Activated CD8-positive, alpha-beta T cell treated with anti-CD3 and anti-CD28 coated beads for 36 hours (primary cell): Measurements from ENCODE around the gene PRKG2. TPM values are rescaled to one million over a fixed set of nuclear protein-coding genes. Genes with fewer than 3 reads are reported as not detected.
A peak's percentile ranks its signal among the peaks of the same experiment; 100 is the strongest.

Experiments used
- ATAC-seq: fragments of 200-7000 bp; cut with Tn5 transposase; one replicate; pipeline ENCODE4 v1.10.0; 2021; ENCODE audit warnings: mild to moderate bottlenecking, moderate library complexity
- CTCF ChIA-PET: fragments of 350-600 bp; sonication (Branson Sonifier 250); formaldehyde crosslinking; loops from one replicate; lab custom pipeline; 2021; ENCODE audit warnings: antibody characterized with exemption; lab: Charles Lee
- POLR2A ChIA-PET: fragments of 350-600 bp; sonication (Branson Sonifier 250); formaldehyde crosslinking; loops from one replicate; lab custom pipeline; 2021; ENCODE audit warnings: antibody characterized with exemption; lab: Charles Lee
- DNase-seq: peaks from one replicate; pipeline ENCODE4 v3.0.0-alpha.2; 2020
- H3K27ac Mint-ChIP-seq: one replicate; pipeline ENCODE4 v1.8.0; 2021; ENCODE audit warnings: mild to moderate bottlenecking, mixed read lengths
- H3K27me3 Mint-ChIP-seq: one replicate; pipeline ENCODE4 v1.8.0; 2021; ENCODE audit warnings: mixed read lengths
- H3K36me3 Mint-ChIP-seq: one replicate; pipeline ENCODE4 v1.8.0; 2021; ENCODE audit warnings: low read depth, mixed read lengths
- H3K4me1 Mint-ChIP-seq: one replicate; pipeline ENCODE4 v1.8.0; 2021; ENCODE audit warnings: low read depth, mixed read lengths
- H3K4me3 Mint-ChIP-seq: one replicate; pipeline ENCODE4 v1.8.0; 2021; ENCODE audit warnings: mild to moderate bottlenecking, moderate library complexity, mixed read lengths
- H3K9me3 Mint-ChIP-seq: one replicate; pipeline ENCODE4 v1.8.0; 2021; ENCODE audit warnings: mixed read lengths
- intact Hi-C: fragments of 100-400 bp; cut with micrococcal nuclease; formaldehyde crosslinking; loops from one replicate; pipeline ENCODE4 v1.10.0; 2022
- total RNA-seq, 2 experiments: library from RNA; stranded (reverse); gene quantifications; one replicate each; pipeline ENCODE4 v1.2.3, GENCODE V29; 2021
- TF ChIP-seq, protein P1 (sequence below): fragments of 200-600 bp; IDR thresholded peaks from one replicate; pipeline ENCODE4 v1.8.0; 2022; ENCODE audit warnings: antibody characterized with exemption, mild to moderate bottlenecking

PRKG2 gene, protein sequence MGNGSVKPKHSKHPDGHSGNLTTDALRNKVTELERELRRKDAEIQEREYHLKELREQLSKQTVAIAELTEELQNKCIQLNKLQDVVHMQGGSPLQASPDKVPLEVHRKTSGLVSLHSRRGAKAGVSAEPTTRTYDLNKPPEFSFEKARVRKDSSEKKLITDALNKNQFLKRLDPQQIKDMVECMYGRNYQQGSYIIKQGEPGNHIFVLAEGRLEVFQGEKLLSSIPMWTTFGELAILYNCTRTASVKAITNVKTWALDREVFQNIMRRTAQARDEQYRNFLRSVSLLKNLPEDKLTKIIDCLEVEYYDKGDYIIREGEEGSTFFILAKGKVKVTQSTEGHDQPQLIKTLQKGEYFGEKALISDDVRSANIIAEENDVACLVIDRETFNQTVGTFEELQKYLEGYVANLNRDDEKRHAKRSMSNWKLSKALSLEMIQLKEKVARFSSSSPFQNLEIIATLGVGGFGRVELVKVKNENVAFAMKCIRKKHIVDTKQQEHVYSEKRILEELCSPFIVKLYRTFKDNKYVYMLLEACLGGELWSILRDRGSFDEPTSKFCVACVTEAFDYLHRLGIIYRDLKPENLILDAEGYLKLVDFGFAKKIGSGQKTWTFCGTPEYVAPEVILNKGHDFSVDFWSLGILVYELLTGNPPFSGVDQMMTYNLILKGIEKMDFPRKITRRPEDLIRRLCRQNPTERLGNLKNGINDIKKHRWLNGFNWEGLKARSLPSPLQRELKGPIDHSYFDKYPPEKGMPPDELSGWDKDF
- total RNA-seq: under 1 TPM; 0.54 to 0.63 TPM

DNA sequence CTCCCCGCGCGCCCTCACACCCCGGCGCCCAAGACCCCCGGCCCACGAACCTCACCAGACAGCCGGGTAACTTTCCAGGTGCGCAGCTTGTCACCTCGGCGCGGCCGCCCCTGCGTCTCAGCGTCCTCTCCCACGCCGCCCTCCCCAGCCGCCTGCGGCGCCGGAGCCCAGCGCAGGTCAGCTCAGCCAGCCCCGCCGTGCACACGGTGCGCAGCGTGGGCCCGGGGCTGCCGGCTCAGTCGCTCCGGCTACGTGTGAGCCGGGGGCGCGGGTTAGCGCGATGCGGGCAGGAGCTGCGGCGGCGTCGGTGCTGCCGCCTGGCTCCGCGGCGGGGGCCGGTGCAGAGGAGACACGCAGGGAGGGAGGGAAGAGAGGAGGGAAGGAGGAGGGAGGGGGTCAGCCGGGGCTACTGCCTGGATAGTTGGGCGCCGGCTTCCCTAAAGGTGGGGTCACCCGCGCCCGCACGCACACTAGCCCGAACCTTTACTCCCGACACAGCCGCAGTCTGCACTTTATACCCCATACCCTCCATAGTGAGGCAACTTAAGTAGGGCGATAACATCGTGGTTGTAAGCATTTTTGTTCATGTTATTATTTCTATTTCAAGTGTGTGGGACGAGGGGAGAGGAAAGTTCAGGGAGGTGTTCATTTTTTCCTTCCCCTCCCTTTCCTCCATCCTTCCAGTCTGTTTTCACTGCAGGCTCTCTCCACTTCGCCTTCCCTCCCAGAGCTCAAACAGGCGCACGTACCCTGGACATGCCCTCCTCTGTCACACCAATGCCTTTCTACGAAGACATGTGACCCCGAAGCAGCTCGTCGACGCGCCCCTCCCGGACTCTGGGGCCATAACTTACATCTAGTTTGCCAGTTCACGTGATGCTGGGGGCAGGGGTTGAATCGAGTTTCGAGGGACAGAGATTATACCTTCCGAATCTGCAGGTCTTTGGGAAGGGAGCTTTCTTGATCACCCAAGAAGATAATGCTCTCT, at the start of gene PRKG2:
TSS of gene PRKG2 (minus strand) at position 342 of the 988 bp plus-strand sequence. CDS start 10,175 bp downstream, outside the sequence.
- intact Hi-C loops: no loop called here
- H3K4me3 Mint-ChIP-seq: peak within 1 kb of the TSS; percentile 63
- ChIA-PET CTCF (interaction anchor here (0.8 to 1.9 kb wide), 3 partner anchors 55 to 137 kb away, joined by 3 to 5 read pairs (median 3); no protein-coding TSS in a partner anchor), POLR2A (interaction anchor here (0.7 kb wide), 1 partner anchor 15 kb away, joined by 3 read pairs; no protein-coding TSS in a partner anchor)
- TF ChIP-seq, protein P1, sequence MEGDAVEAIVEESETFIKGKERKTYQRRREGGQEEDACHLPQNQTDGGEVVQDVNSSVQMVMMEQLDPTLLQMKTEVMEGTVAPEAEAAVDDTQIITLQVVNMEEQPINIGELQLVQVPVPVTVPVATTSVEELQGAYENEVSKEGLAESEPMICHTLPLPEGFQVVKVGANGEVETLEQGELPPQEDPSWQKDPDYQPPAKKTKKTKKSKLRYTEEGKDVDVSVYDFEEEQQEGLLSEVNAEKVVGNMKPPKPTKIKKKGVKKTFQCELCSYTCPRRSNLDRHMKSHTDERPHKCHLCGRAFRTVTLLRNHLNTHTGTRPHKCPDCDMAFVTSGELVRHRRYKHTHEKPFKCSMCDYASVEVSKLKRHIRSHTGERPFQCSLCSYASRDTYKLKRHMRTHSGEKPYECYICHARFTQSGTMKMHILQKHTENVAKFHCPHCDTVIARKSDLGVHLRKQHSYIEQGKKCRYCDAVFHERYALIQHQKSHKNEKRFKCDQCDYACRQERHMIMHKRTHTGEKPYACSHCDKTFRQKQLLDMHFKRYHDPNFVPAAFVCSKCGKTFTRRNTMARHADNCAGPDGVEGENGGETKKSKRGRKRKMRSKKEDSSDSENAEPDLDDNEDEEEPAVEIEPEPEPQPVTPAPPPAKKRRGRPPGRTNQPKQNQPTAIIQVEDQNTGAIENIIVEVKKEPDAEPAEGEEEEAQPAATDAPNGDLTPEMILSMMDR: no peak
- peak; percentile 8 for DNase-seq
- peaks cover 12% of the 10 kb centered on the region for H3K4me1 Mint-ChIP-seq
- ATAC-seq: peak; percentile 38
- no peak within 1 kb of the TSS for H3K27ac Mint-ChIP-seq
- no peaks in the 10 kb centered on the region for H3K9me3 Mint-ChIP-seq
- no peaks in the 10 kb centered on the region for H3K36me3 Mint-ChIP-seq
- peaks cover 40% of the 10 kb centered on the region for H3K27me3 Mint-ChIP-seq

DNA sequence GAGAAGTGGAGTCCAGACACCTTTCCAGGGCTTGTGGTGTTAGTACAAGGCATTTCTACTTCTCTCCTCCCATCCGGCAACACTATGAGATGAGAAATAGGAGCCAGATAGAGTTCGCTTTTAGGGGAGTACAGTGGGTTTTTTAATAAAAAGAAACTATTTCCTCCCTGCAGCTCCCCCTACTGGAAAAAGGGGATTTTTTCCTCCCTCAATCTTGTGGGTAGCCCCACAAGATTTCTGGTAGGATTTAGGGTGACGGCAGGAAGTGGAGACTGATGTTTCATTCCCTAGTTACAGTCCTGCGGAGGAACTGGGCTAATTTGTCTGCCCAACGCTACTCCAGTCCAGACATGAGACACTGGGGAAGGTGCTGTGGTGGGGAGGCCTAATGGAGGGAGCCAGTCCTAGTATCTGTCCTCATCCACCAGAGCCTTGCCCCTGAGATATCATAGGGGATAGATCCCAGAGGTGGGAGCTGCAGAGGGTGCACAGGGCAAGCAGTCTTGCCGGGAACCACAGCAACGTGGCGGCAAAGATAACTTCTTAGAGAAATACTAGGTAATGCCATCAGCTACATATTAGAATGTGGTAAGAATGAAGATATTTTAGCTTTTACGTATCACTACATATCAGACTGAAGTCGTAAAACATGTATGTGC, 45.5 kb upstream of the PRKG2 start:
- Mint-ChIP-seq H3K4me3 (no peak overlapping the region), H3K4me1 (no peaks in the 10 kb centered on the region), H3K27me3 (peaks cover 2% of the 10 kb centered on the region), H3K9me3 (peaks cover 2% of the 10 kb centered on the region), H3K27ac (no peak overlapping the region), H3K36me3 (no peaks in the 10 kb centered on the region)
- ATAC-seq: no peak
- ChIA-PET CTCF (interaction anchor here (1.0 to 3.5 kb wide), 3 partner anchors 10 to 441 kb away, joined by 3 to 20 read pairs (median 3); no protein-coding TSS in a partner anchor), POLR2A (no interaction called here)
- intact Hi-C loops: no loop called here
- no peak for DNase-seq
- TF ChIP-seq, protein P1: no peak

GRCh38 chr4:81258841-81259550, 44.0 kb upstream of the PRKG2 start:
- Mint-ChIP-seq H3K27ac (no peak overlapping the region), H3K9me3 (no peaks in the 10 kb centered on the region), H3K36me3 (no peaks in the 10 kb centered on the region), H3K4me1 (no peaks in the 10 kb centered on the region), H3K4me3 (no peak overlapping the region), H3K27me3 (peaks cover 2% of the 10 kb centered on the region)
- no peak for DNase-seq
- ChIA-PET POLR2A (no interaction called here), CTCF (interaction anchor here (1.1 to 3.5 kb wide), 3 partner anchors 183 to 219 kb away, joined by 3 to 20 read pairs (median 3); no protein-coding TSS in a partner anchor)
- no peak for ATAC-seq
- intact Hi-C loops: no loop called here
- TF ChIP-seq, protein P1: no peak

GRCh38 chr4:81257816-81258215, 42.8 kb upstream of the PRKG2 start:
- H3K9me3 Mint-ChIP-seq: no peaks in the 10 kb centered on the region
- H3K4me1 Mint-ChIP-seq: no peaks in the 10 kb centered on the region
- H3K27ac Mint-ChIP-seq: no peak overlapping the region
- TF ChIP-seq, protein P1: no peak
- intact Hi-C loops: no loop called here
- peaks cover 4% of the 10 kb centered on the region for H3K27me3 Mint-ChIP-seq
- CTCF ChIA-PET: interaction anchor here (0.7 kb wide), 1 partner anchor 188 kb away, joined by 4 read pairs; no protein-coding TSS in a partner anchor
- DNase-seq: no peak
- ATAC-seq: no peak
- POLR2A ChIA-PET: no interaction called here
- H3K36me3 Mint-ChIP-seq: no peaks in the 10 kb centered on the region
- no peak overlapping the region for H3K4me3 Mint-ChIP-seq
